ENCODE results near the gene ITGAL.

Gene ITGAL

GRCh38 chr16:30567160-30567990 is 94.8 kb downstream of the ITGAL start:
- DNase-seq (ENCODE audit: low read depth): no peak

- DNase-seq (ENCODE audit: low read depth): peak; percentile 72
Measured at GRCh38 chr16:30567991-30568638, 95.6 kb downstream of the ITGAL start.

GRCh38 chr16:30569281-30569680 is 96.7 kb downstream of the ITGAL start:
- no peak for DNase-seq (ENCODE audit: low read depth)

GRCh38 chr16:30569746-30570635 is 97.4 kb downstream of the ITGAL start:
- no peak for DNase-seq (ENCODE audit: low read depth)

- DNase-seq (ENCODE audit: low read depth): no peak
Measured at GRCh38 chr16:30570636-30571444, 98.3 kb downstream of the ITGAL start.

GRCh38 chr16:30571445-30572322 is 99.1 kb downstream of the ITGAL start, which contains the start of gene ZNF688:
ZNF688 (minus strand) TSS chr16:30571714; CDS start chr16:30571629, 85 bp downstream.
- peak; percentile 98 for DNase-seq (ENCODE audit: low read depth)

All from stromal cell of bone marrow (primary cell).